ENCODE data around the gene ST6GALNAC6.
"Not testable (repeated sequence)": the region's sequence is repeated elsewhere in the genome, so short reads cannot be mapped to it uniquely, and the experiment has no call there.

Gene ST6GALNAC6

DNA sequence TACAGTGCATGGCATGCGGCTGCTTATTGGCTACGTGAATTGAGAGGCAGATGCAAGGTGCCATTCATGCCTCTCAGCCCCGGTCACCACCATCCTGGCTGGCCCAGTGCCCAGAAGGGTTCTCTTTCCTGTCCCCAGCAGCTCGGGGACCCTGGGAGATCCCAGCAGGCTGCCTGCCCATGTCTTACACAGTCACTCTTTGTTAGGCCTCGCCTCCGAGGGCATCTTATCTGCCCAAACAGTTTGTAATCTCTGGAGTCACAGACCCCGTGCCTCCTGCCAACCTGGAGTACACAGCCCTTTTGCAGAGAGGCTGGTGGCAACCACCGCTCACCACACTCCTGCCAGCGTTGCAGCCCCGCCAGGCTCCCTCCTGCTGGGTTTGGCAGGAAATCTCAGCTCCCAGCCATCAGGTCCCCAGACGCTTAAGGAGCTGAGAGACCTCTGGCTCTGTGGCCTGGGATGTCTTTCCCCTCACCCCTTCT is 14.9 kb downstream of the ST6GALNAC6 start:
- H3K79me2 ChIP-seq (ENCODE audit: control insufficient read depth, insufficient read depth, low read length, poor library complexity) = no peaks in the 10 kb centered on the region
- no peak overlapping the region for H2BK120ac ChIP-seq (ENCODE audit: insufficient read depth, low read length, poor library complexity)
- no peak overlapping the region for H2BK5ac ChIP-seq (ENCODE audit: low read depth, low read length, poor library complexity)
- H4K91ac ChIP-seq (ENCODE audit: low read depth, low read length) = no peak overlapping the region
- H3K27me3 ChIP-seq (ENCODE audit: insufficient read depth, low read length) = no peaks in the 10 kb centered on the region
- H3K9ac ChIP-seq (ENCODE audit: low read length) = no peak overlapping the region
- H3K36me3 ChIP-seq (ENCODE audit: control insufficient read depth in 1 of 2, insufficient read depth in 2 of 2, low read length in 2 of 2) = peaks cover 12 to 14% of the 10 kb centered on the region in 2 experiments
- no peak overlapping the region for H3K4ac ChIP-seq (ENCODE audit: low read depth, low read length)
- peaks cover 1% of the 10 kb centered on the region for H3K9me3 ChIP-seq (ENCODE audit: insufficient read depth, low read depth, low read length)
- no peak overlapping the region for H4K12ac ChIP-seq (ENCODE audit: low read depth, low read length)
- no peak overlapping the region for H3K4me3 ChIP-seq (ENCODE audit: low read depth, low read length)
- no peaks in the 10 kb centered on the region for H3K4me1 ChIP-seq (ENCODE audit: control insufficient read depth in 1 of 2, insufficient read depth in 2 of 2, low read length in 2 of 2)
- H4K8ac ChIP-seq (ENCODE audit: low read depth, low read length) = no peak overlapping the region
- no peak for DNase-seq
- no peak overlapping the region for H3K18ac ChIP-seq (ENCODE audit: low read length)
- no peak overlapping the region for H3K4me2 ChIP-seq (ENCODE audit: low read length)
- H3K79me1 ChIP-seq (ENCODE audit: low read length) = no peaks in the 10 kb centered on the region
- H3K14ac ChIP-seq (ENCODE audit: low read length) = no peak overlapping the region
- H2AK5ac ChIP-seq (ENCODE audit: low read length) = no peak overlapping the region
- no peak overlapping the region for H3K27ac ChIP-seq (ENCODE audit: low read depth, low read length)
- no CpG with 5 or more reads among the region's 11 CpGs for WGBS (ENCODE audit: extremely low coverage, insufficient coverage, insufficient read length)
- H3K23ac ChIP-seq (ENCODE audit: low read length) = no peak overlapping the region
- no peak overlapping the region for H2BK12ac ChIP-seq (ENCODE audit: low read length)
- no peak overlapping the region for H2AFZ ChIP-seq (ENCODE audit: insufficient read depth, low read length, poor library complexity)

DNA sequence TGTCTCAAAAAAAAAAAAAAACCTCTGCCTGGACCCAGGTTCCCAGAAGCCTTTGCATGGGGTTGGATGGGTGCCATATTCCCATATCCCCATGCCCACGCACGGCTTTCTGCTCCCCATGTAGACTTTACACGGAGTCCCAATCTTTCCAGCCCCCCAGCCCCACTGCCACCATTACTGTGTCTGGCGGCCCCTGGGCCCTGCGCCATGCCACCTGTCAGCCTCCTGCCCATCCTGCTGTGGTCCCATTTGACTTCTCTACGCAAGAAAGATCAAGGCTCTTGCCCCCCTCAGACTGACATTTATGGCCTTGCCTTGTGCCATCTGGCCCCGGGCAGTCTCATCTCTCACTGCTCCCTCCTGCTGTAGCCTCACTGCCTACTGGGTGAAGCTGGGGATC is 15.4 kb downstream of the ST6GALNAC6 start:
- Histone ChIP-seq H2AK5ac (ENCODE audit: low read length) (no peak overlapping the region), H3K14ac (ENCODE audit: low read length) (no peak overlapping the region), H2BK12ac (ENCODE audit: low read length) (no peak overlapping the region), H3K23ac (ENCODE audit: low read length) (no peak overlapping the region), H3K4ac (ENCODE audit: low read depth, low read length) (no peak overlapping the region), H3K79me2 (ENCODE audit: control insufficient read depth, insufficient read depth, low read length, poor library complexity) (no peaks in the 10 kb centered on the region), H3K4me2 (ENCODE audit: low read length) (no peak overlapping the region), H3K9ac (ENCODE audit: low read length) (no peak overlapping the region), H3K79me1 (ENCODE audit: low read length) (no peaks in the 10 kb centered on the region), H3K27ac (ENCODE audit: low read depth, low read length) (no peak overlapping the region), H3K4me3 (ENCODE audit: low read depth, low read length) (no peak overlapping the region), H4K91ac (ENCODE audit: low read depth, low read length) (no peak overlapping the region), H2AFZ (ENCODE audit: insufficient read depth, low read length, poor library complexity) (no peak overlapping the region), H4K12ac (ENCODE audit: low read depth, low read length) (no peak overlapping the region), H2BK120ac (ENCODE audit: insufficient read depth, low read length, poor library complexity) (no peak overlapping the region), H3K27me3 (ENCODE audit: insufficient read depth, low read length) (no peaks in the 10 kb centered on the region), H4K8ac (ENCODE audit: low read depth, low read length) (no peak overlapping the region), H3K4me1 (ENCODE audit: control insufficient read depth in 1 of 2, insufficient read depth in 2 of 2, low read length in 2 of 2) (no peaks in the 10 kb centered on the region), H3K36me3 (ENCODE audit: control insufficient read depth in 1 of 2, insufficient read depth in 2 of 2, low read length in 2 of 2) (peaks cover 12 to 14% of the 10 kb centered on the region in 2 experiments), H3K18ac (ENCODE audit: low read length) (no peak overlapping the region), H3K9me3 (ENCODE audit: insufficient read depth, low read depth, low read length) (peaks cover 1% of the 10 kb centered on the region), H2BK5ac (ENCODE audit: low read depth, low read length, poor library complexity) (no peak overlapping the region)
- no peak for DNase-seq
- no CpG with 5 or more reads among the region's 7 CpGs for WGBS (ENCODE audit: extremely low coverage, insufficient coverage, insufficient read length)

DNA sequence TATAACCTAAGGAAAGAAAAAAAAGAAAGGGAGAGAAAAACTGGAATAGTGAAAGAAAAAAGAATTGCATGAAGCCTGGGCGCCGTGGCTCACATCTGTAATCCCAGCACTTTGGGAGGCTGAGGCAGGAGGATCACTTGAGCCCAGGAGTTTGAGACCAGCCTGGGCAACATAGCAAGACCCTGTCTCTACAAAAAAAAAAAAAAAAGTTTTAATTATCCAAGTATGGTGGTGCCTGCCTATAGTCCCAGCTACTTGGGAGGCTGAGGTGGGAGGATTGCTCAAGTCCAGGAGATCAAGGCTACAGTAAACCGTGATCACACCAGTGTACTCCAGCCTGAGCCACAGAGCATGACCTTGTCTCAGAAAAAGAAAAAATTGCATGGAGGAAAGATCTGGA is 17.7 kb downstream of the ST6GALNAC6 start:
- H2BK5ac ChIP-seq (ENCODE audit: low read depth, low read length, poor library complexity); H4K91ac ChIP-seq (ENCODE audit: low read depth, low read length); H3K23ac ChIP-seq (ENCODE audit: low read length); H2BK12ac ChIP-seq (ENCODE audit: low read length); H3K79me2 ChIP-seq (ENCODE audit: control insufficient read depth, insufficient read depth, low read length, poor library complexity); H3K9ac ChIP-seq (ENCODE audit: low read length); H3K27me3 ChIP-seq (ENCODE audit: insufficient read depth, low read length); H3K4me2 ChIP-seq (ENCODE audit: low read length); H3K79me1 ChIP-seq (ENCODE audit: low read length); DNase-seq; H4K12ac ChIP-seq (ENCODE audit: low read depth, low read length); H3K36me3 ChIP-seq (ENCODE audit: control insufficient read depth in 1 of 2, insufficient read depth in 2 of 2, low read length in 2 of 2); H3K27ac ChIP-seq (ENCODE audit: low read depth, low read length); H2AFZ ChIP-seq (ENCODE audit: insufficient read depth, low read length, poor library complexity); H3K4ac ChIP-seq (ENCODE audit: low read depth, low read length); H3K4me3 ChIP-seq (ENCODE audit: low read depth, low read length); H3K18ac ChIP-seq (ENCODE audit: low read length); H4K8ac ChIP-seq (ENCODE audit: low read depth, low read length); H2BK120ac ChIP-seq (ENCODE audit: insufficient read depth, low read length, poor library complexity); H3K9me3 ChIP-seq (ENCODE audit: insufficient read depth, low read depth, low read length); H2AK5ac ChIP-seq (ENCODE audit: low read length); H3K14ac ChIP-seq (ENCODE audit: low read length): not testable (repeated sequence)
- no CpG with 5 or more reads among the region's 3 CpGs for WGBS (ENCODE audit: extremely low coverage, insufficient coverage, insufficient read length)
- peaks cover 10 to 11% of the 10 kb centered on the region in 2 experiments for H3K4me1 ChIP-seq (ENCODE audit: control insufficient read depth in 1 of 2, insufficient read depth in 2 of 2, low read length in 2 of 2)

DNA sequence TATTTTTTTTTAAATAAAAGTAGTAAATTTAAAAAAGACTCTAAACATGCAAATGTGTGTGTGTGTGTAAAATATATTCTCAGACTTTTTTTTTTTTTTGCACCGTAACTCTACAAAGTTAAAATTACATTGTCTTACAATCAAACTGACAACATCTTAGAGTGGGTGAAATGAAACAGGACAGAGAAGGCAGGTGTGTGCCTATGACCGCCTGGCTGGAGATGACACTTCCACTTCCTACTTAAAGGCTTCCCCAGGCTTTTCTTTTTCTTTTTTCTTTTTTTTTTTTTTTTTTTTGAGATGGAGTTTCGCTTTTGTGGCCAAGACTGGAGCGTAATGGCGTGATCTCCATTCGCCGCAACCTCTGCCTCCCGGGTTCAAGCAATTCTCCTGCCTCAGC is 19.3 kb downstream of the ST6GALNAC6 start:
- peaks cover 7% of the 10 kb centered on the region for H3K79me2 ChIP-seq (ENCODE audit: control insufficient read depth, insufficient read depth, low read length, poor library complexity)
- H4K12ac ChIP-seq (ENCODE audit: low read depth, low read length) = no peak overlapping the region
- DNase-seq = no peak
- H3K9me3 ChIP-seq (ENCODE audit: insufficient read depth, low read depth, low read length) = no peaks in the 10 kb centered on the region
- H3K4me3 ChIP-seq (ENCODE audit: low read depth, low read length) = no peak overlapping the region
- no peak overlapping the region for H4K91ac ChIP-seq (ENCODE audit: low read depth, low read length)
- H2AFZ ChIP-seq (ENCODE audit: insufficient read depth, low read length, poor library complexity) = no peak overlapping the region
- H3K4ac ChIP-seq (ENCODE audit: low read depth, low read length) = no peak overlapping the region
- no peak overlapping the region for H2BK5ac ChIP-seq (ENCODE audit: low read depth, low read length, poor library complexity)
- H3K79me1 ChIP-seq (ENCODE audit: low read length) = peaks cover 12% of the 10 kb centered on the region
- H3K27me3 ChIP-seq (ENCODE audit: insufficient read depth, low read length) = no peaks in the 10 kb centered on the region
- H3K18ac ChIP-seq (ENCODE audit: low read length) = no peak overlapping the region
- no peak overlapping the region for H3K9ac ChIP-seq (ENCODE audit: low read length)
- H2AK5ac ChIP-seq (ENCODE audit: low read length) = no peak overlapping the region
- no peak overlapping the region for H3K23ac ChIP-seq (ENCODE audit: low read length)
- no peak overlapping the region for H3K14ac ChIP-seq (ENCODE audit: low read length)
- peaks cover 2% of the 10 kb centered on the region in 2 experiments for H3K36me3 ChIP-seq (ENCODE audit: control insufficient read depth in 1 of 2, insufficient read depth in 2 of 2, low read length in 2 of 2)
- peaks cover 20 to 22% of the 10 kb centered on the region in 2 experiments for H3K4me1 ChIP-seq (ENCODE audit: control insufficient read depth in 1 of 2, insufficient read depth in 2 of 2, low read length in 2 of 2)
- no peak overlapping the region for H3K4me2 ChIP-seq (ENCODE audit: low read length)
- no peak overlapping the region for H2BK120ac ChIP-seq (ENCODE audit: insufficient read depth, low read length, poor library complexity)
- H3K27ac ChIP-seq (ENCODE audit: low read depth, low read length) = no peak overlapping the region
- no CpG with 5 or more reads among the region's 8 CpGs for WGBS (ENCODE audit: extremely low coverage, insufficient coverage, insufficient read length)
- H4K8ac ChIP-seq (ENCODE audit: low read depth, low read length) = no peak overlapping the region
- H2BK12ac ChIP-seq (ENCODE audit: low read length) = no peak overlapping the region
